ENCODE measurements around the gene NCF4. TPM values are rescaled to one million over a fixed set of nuclear protein-coding genes. Genes with fewer than 3 reads are reported as not detected.

The NCF4 gene
- total RNA-seq, result 15.6 and 17.3 TPM in 2 replicates

DNA sequence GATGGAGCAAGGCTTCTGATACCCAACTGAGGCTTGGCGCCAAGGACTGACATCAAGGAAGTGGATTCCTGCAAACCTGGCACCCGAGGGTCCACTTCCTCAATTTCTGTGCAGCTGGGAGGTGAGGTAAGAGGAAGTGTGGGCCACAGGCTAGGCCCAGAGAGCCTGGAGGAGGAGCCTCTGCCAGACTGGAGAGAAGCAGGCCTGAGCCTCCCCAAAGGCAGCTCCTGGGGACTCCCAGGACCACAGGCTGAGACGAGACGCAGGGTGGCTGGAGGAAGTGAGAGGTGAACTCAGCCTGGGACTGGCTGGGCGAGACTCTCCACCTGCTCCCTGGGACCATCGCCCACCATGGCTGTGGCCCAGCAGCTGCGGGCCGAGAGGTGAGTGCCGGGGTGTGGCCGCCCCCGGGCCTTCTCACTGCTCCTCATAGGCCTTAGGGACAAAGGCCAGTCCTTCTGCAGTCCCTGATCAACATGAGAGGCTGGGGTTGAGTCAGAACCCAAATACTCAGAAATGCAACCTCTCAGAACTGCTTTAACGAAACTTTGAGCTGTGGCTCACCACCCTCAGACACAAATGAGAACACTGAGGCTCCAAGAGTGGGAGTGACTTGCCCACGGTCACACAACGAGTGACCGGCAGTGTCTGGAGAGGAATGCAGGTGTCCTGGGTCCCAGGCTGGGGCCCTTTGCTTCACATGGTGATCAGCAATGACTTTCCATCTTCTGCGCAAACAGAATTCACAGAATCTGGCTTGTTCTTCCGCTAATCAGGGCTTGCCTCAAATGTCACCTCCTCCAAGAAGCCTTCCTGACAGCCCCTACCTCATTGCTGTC, at the start of gene NCF4:
Gene NCF4, plus strand, starts transcription at position 186 of the 839 bp plus-strand sequence. Its CDS starts 166 bp downstream, at position 352.
- Mint-ChIP-seq H3K4me1 (ENCODE audit: low read depth) (peaks cover 86% of the 10 kb centered on the region), H3K4me3 (peak within 1 kb of the TSS; percentile 79)

DNA sequence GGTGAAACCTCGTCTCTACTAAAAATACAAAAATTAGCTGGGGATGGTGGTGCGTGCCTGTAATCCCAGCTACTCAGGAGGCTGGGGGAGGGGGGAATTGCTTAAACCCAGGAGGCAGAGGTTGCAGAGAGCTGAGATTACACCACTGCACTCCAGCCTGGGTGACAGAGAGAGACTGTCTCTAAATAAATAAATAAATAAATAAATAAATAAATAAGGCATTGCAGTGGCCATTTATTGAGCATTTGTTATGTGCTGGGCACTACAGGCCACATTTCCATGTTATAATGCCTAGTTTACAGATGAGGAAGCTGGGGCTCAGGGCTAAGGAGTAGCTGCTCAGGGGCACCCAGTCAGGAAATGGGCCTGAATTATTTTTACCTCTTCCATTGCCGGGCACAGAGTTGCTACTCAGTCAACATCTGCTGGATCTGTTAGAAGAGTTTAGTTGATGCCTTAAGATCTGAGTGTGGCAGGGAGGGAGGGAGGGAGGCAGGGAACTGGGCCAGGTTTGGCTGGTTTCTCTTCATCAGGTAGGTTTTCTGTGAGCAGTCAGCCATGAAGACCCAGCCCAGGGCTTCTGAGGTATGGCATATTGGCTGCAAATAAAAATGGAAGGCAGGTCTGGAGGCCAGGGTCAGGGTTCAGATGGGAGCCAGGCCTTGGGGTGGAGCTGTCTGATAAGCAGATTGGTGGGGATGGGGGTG, 49.6 kb upstream of the NCF4 start:
- intact Hi-C loops (cut with micrococcal nuclease), result no loop called here
- Mint-ChIP-seq H3K36me3 (ENCODE audit: low read depth) (no peaks in the 10 kb centered on the region), H3K9me3 (no peaks in the 10 kb centered on the region), H3K4me1 (ENCODE audit: low read depth) (peaks cover 19% of the 10 kb centered on the region), H3K27ac (no peak overlapping the region), H3K4me3 (no peak overlapping the region), H3K27me3 (ENCODE audit: insufficient read depth) (peaks cover 26% of the 10 kb centered on the region)
- no peak for DNase-seq (ENCODE audit: low spot score)

More for the DNA sequence above, at the start of gene NCF4:
- Mint-ChIP-seq H3K36me3 (ENCODE audit: low read depth) (peaks cover 13% of the 10 kb centered on the region), H3K27me3 (ENCODE audit: insufficient read depth) (no peaks in the 10 kb centered on the region), H3K27ac (peak within 1 kb of the TSS; percentile 98), H3K9me3 (no peaks in the 10 kb centered on the region)
- intact Hi-C loops (cut with micrococcal nuclease), result loop anchor here (1.0 to 2.0 kb wide), 3 partner anchors 13 to 302 kb away; no protein-coding TSS in a partner anchor
- peak; percentile 59 for DNase-seq (ENCODE audit: low spot score)

DNA sequence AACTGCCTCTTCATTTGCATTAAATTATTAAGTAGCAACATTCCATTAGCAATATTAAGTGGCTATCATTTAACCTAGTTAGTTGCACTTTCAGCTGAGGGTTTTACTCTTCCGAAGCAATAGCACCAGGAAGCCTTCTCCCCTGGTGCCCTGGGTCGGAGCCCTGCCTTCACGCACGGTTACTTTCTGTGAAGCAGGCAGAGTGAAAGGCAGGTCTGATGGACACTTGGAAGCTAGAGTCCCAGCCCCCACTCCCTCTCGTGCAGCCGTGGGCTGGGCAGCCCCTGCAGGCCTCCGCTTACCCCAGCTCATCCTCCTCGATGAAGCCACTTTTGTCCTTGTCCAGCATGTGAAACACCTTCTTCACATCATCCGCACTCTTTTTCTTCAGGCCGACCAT, 46.0 kb upstream of the NCF4 start:
- no peaks in the 10 kb centered on the region for H3K4me1 Mint-ChIP-seq (ENCODE audit: low read depth)
- DNase-seq (ENCODE audit: low spot score), result no peak
- no peak overlapping the region for H3K4me3 Mint-ChIP-seq
- H3K27ac Mint-ChIP-seq, result no peak overlapping the region
- H3K9me3 Mint-ChIP-seq, result no peaks in the 10 kb centered on the region
- H3K36me3 Mint-ChIP-seq (ENCODE audit: low read depth), result no peaks in the 10 kb centered on the region
- H3K27me3 Mint-ChIP-seq (ENCODE audit: insufficient read depth), result peaks cover 38% of the 10 kb centered on the region
- intact Hi-C loops (cut with micrococcal nuclease), result no loop called here

DNA sequence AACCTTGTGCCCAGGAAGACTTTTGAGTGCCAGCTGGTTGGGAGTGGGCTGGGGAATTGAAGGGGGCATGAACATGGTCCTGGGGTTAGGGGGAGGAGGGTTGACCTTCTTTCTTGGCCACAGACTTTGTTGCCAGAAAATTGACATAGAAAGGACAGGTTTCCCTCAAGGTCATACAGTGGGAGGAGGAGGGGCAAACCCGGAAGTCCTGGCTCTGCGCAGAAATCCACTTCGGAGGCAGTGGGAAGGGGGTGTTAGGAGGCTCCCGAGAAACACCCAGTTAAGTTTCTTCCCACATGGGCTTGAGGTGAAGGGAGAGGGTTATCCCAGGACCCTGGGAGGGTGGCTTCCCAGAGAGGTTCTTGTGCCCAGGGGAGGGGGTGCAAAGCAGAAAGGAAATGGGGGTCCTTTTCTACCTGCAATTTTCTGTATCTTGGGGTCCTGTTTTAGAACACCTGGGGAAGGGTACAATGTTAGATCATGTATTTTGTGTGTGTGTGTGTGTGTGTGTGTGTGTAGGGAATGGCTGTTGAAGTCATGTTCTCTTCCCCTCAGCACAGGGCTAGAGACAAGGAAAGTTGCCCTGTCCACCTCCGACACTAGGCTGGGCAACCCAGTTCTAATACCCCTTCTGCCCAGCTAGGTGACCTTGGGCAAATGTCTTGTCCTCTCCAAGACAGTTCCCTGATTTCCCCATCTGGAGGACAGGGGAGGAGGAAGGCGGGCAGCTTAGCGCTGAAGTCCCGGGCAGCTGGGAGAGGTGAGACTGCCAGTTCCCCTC, 45.1 kb upstream of the NCF4 start:
- H3K4me3 Mint-ChIP-seq, result no peak overlapping the region
- no peaks in the 10 kb centered on the region for H3K36me3 Mint-ChIP-seq (ENCODE audit: low read depth)
- H3K4me1 Mint-ChIP-seq (ENCODE audit: low read depth), result no peaks in the 10 kb centered on the region
- no peak overlapping the region for H3K27ac Mint-ChIP-seq
- intact Hi-C loops (cut with micrococcal nuclease), result no loop called here
- DNase-seq (ENCODE audit: low spot score), result no peak
- H3K27me3 Mint-ChIP-seq (ENCODE audit: insufficient read depth), result peaks cover 40% of the 10 kb centered on the region
- no peaks in the 10 kb centered on the region for H3K9me3 Mint-ChIP-seq

DNA sequence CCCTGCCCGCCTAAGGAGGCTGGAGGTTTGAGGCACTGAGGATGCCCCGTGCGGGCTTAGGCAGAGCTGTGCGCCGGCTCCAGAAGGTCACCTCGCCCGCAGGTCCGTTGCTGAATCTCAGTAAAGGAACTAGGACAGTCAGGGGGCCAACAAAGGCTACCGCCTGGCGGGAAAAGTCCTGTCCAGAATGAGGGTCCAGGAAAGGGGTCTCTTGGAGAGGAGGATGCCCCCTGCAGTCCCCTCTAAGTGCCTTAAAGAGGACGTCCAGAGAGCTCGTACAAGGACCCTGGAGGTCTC, 44.5 kb upstream of the NCF4 start:
- H3K9me3 Mint-ChIP-seq, result no peaks in the 10 kb centered on the region
- no peak overlapping the region for H3K27ac Mint-ChIP-seq
- H3K36me3 Mint-ChIP-seq (ENCODE audit: low read depth), result no peaks in the 10 kb centered on the region
- H3K27me3 Mint-ChIP-seq (ENCODE audit: insufficient read depth), result peaks cover 45% of the 10 kb centered on the region
- intact Hi-C loops (cut with micrococcal nuclease), result no loop called here
- H3K4me1 Mint-ChIP-seq (ENCODE audit: low read depth), result no peaks in the 10 kb centered on the region
- H3K4me3 Mint-ChIP-seq, result no peak overlapping the region
- no peak for DNase-seq (ENCODE audit: low spot score)

DNA sequence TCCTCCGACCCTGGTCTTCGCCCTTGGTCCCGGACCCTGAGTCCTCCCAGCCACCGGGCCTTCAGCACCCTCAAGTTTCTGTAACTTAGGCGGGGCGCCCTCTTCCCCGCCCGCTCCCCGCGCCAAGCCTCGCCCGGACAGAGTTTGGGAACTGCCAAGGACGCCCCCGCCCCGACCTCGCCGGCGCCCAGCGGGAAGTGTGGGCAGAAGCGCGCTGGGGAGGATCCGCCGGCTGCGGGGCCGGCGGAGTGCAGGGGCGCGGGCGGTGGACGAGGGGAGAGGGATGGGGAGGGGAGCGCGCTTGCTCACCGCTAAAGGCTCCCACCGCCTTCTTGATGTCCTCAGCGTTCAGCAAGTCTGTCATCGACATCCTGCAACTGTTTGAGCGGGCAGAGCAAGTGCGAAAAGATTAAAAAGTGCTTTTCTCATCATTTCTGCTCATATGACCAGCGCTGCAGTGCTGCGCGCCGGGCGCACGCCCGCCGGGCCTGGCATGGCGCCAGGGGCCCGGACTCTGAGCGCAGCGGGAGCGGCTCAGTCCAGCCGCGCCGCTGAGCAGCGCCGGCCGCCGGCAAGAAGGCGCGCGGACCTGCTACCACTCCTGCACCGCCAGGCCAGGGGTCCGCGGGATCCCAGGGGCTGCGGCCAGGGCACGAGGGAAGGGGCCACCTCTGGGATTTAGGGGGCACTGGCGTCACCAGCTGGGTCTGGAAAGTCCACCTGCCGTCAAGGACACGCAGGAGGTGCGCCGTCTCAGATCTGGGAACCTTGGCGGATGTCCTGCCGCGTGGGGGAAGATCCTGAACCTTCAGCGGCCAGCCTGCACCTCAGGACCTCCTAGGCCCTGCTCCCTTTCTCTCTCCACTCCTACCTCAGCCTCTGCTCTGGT, 43.9 kb upstream of the NCF4 start, which contains the start of gene PVALB:
Gene PVALB, minus strand, starts transcription at position 400 of the 889 bp plus-strand sequence. Its CDS starts 30 bp downstream, at position 370.
- intact Hi-C loops (cut with micrococcal nuclease), result no loop called here
- Mint-ChIP-seq H3K9me3 (no peaks in the 10 kb centered on the region), H3K27me3 (ENCODE audit: insufficient read depth) (peaks cover 45% of the 10 kb centered on the region), H3K4me3 (peak within 1 kb of the TSS; percentile 26), H3K36me3 (ENCODE audit: low read depth) (no peaks in the 10 kb centered on the region), H3K27ac (no peak within 1 kb of the TSS), H3K4me1 (ENCODE audit: low read depth) (no peaks in the 10 kb centered on the region)
- DNase-seq (ENCODE audit: low spot score), result no peak

DNA sequence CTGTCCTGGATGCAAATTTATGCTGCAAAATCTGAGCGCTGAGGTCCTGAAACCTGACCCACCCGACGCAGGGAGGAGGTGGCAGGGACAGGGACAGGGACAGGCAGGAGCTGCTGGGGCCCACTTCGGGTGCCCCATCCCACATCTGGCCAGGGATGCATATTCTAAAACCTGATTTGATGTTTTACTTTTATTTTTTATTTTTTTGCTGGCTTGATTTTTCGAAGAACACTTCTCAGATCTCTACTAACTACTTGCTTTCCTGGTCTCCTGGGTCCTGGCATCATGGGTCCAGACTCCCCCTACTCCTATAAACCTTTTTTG, 43.3 kb upstream of the NCF4 start:
- H3K4me1 Mint-ChIP-seq (ENCODE audit: low read depth), result no peaks in the 10 kb centered on the region
- H3K27ac Mint-ChIP-seq, result no peak overlapping the region
- H3K9me3 Mint-ChIP-seq, result no peaks in the 10 kb centered on the region
- DNase-seq (ENCODE audit: low spot score), result no peak
- no peaks in the 10 kb centered on the region for H3K36me3 Mint-ChIP-seq (ENCODE audit: low read depth)
- H3K27me3 Mint-ChIP-seq (ENCODE audit: insufficient read depth), result peaks cover 45% of the 10 kb centered on the region
- intact Hi-C loops (cut with micrococcal nuclease), result no loop called here
- H3K4me3 Mint-ChIP-seq, result peak overlapping the region; percentile 26

DNA sequence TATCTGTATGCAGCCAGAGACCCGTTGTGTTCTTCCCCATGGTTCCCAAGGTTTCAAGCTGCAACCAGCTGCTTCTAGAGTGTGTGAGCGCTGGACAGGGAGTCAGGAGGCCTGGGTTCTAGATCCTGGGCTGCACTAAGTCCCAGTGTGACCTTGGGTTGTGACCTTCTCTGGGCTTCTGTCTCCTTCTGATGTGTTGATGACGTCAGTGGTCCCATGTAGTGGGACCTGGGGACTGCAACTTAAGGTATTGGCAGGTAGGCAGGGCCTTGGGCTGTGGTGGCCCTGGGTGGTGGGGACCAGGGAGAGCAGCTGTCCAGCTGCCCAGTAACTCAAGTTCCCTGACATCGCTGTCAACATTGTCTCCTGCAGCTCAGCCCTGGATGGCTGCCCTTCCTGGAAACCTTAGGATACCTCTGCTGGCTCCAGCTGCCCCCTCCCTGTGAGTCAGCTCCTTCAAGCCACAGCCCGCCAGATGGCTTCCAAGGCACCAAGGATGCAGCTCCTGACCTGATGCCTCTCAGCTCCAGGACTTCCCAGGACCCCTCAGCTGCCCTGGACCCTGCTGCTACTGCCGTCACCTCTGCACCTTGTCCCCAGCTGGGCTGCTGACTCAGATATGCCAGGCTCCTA, 42.7 kb upstream of the NCF4 start:
- no peaks in the 10 kb centered on the region for H3K36me3 Mint-ChIP-seq (ENCODE audit: low read depth)
- H3K4me1 Mint-ChIP-seq (ENCODE audit: low read depth), result no peaks in the 10 kb centered on the region
- peaks cover 40% of the 10 kb centered on the region for H3K27me3 Mint-ChIP-seq (ENCODE audit: insufficient read depth)
- intact Hi-C loops (cut with micrococcal nuclease), result no loop called here
- no peak overlapping the region for H3K4me3 Mint-ChIP-seq
- H3K9me3 Mint-ChIP-seq, result no peaks in the 10 kb centered on the region
- H3K27ac Mint-ChIP-seq, result no peak overlapping the region
- no peak for DNase-seq (ENCODE audit: low spot score)

DNA sequence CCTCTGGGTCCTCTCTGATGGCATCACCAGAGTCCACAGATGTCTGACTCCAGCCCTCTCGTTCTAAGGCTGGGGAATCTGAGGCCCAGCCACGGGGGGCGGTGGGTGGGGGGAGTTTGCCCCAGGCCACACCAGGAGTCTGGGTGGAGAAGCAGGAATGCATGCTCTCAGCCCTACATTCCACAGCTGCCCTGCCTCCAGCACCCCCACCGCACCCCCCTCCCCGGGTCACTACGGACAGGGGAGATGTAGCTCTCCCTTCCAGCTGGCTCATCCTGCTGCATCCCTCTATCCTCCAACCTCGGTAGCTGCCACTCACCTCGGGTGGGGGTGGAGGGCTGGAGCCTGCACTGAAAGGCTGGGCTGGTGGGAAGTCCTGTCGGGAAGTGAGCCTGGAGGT, 41.7 kb upstream of the NCF4 start:
- H3K9me3 Mint-ChIP-seq, result no peaks in the 10 kb centered on the region
- H3K4me3 Mint-ChIP-seq, result no peak overlapping the region
- DNase-seq (ENCODE audit: low spot score), result no peak
- H3K4me1 Mint-ChIP-seq (ENCODE audit: low read depth), result no peaks in the 10 kb centered on the region
- H3K27me3 Mint-ChIP-seq (ENCODE audit: insufficient read depth), result peaks cover 40% of the 10 kb centered on the region
- intact Hi-C loops (cut with micrococcal nuclease), result no loop called here
- H3K27ac Mint-ChIP-seq, result no peak overlapping the region
- no peaks in the 10 kb centered on the region for H3K36me3 Mint-ChIP-seq (ENCODE audit: low read depth)

DNA sequence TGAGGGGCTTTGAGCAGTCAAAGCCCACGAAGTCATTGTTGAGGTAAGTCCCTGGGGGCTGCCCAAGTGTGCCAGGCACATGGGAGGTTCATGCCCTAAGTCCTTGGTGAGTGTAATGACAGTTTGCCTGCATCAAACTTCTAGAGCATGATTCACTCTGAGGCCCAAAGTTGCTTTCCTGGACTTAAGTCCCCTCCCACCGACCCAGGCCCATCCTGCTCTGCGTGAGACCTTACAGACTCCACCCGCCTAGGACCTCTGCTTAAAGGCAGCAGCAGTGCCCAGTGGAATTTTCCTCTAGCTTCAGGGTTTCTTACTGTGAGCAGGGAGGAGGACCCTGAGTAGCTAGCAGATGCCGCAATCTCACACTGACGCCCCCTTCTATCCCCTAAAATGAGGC, 38.2 kb upstream of the NCF4 start:
- no peak overlapping the region for H3K4me3 Mint-ChIP-seq
- no peaks in the 10 kb centered on the region for H3K4me1 Mint-ChIP-seq (ENCODE audit: low read depth)
- no peaks in the 10 kb centered on the region for H3K36me3 Mint-ChIP-seq (ENCODE audit: low read depth)
- H3K9me3 Mint-ChIP-seq, result no peaks in the 10 kb centered on the region
- intact Hi-C loops (cut with micrococcal nuclease), result no loop called here
- H3K27me3 Mint-ChIP-seq (ENCODE audit: insufficient read depth), result peaks cover 22% of the 10 kb centered on the region
- H3K27ac Mint-ChIP-seq, result no peak overlapping the region
- DNase-seq (ENCODE audit: low spot score), result no peak

DNA sequence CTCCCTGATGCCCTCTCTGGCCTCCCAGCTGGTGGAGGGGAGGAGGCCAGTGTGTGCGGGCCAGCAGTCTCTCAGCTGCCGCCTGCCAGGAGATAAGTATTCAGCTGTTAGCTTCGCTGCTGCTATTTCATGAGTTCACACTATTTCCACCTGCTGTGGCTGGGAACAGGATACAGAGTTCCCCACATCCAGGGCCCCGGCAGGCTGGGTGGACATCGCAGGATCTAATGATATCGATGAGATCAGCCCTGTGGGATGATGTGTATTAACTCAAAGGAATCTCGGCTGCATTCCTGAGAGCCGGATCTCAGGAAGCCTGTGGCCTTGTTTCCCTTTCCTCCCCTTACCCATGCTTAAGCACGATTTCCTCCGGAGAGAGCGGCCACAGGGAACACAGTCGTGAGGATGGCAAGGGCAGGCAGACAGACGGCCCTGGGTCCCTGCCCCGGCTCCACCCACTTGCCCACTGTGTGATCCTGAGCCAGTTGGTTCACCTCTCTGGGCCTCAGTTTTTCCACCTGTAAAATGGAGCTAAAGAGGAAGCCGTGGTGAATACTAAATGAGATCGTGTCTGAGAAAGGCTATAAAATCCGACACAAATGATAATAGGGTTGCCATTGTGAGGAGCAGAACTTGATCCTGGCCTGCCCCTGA, 37.5 kb upstream of the NCF4 start:
- H3K27me3 Mint-ChIP-seq (ENCODE audit: insufficient read depth), result peaks cover 19% of the 10 kb centered on the region
- no peaks in the 10 kb centered on the region for H3K9me3 Mint-ChIP-seq
- no peak overlapping the region for H3K4me3 Mint-ChIP-seq
- no peaks in the 10 kb centered on the region for H3K4me1 Mint-ChIP-seq (ENCODE audit: low read depth)
- no peak for DNase-seq (ENCODE audit: low spot score)
- no peak overlapping the region for H3K27ac Mint-ChIP-seq
- intact Hi-C loops (cut with micrococcal nuclease), result no loop called here
- H3K36me3 Mint-ChIP-seq (ENCODE audit: low read depth), result no peaks in the 10 kb centered on the region
